B cell (primary cell): ENCODE measurements around the gene ZNF524. TPM values are rescaled to one million over a fixed set of nuclear protein-coding genes. Genes with fewer than 3 reads are reported as not detected.

ENCODE experiments used
- ATAC-seq: fragments of 200-7000 bp; cut with Tn5 transposase; one replicate; pipeline ENCODE4 v1.10.0; 2021; ENCODE audit warnings: low read depth, mild to moderate bottlenecking, moderate number of reproducible peaks, moderate library complexity
- CTCF ChIA-PET: fragments of 350-600 bp; sonication (Branson Sonifier 250); formaldehyde crosslinking; loops from one replicate; lab custom pipeline; 2021; ENCODE audit warnings: antibody characterized with exemption, inconsistent platforms; lab: Charles Lee
- POLR2A ChIA-PET: fragments of 350-600 bp; sonication (Branson Sonifier 250); formaldehyde crosslinking; loops from one replicate; lab custom pipeline; 2021; ENCODE audit warnings: antibody characterized with exemption; lab: Charles Lee
- DNase-seq: peaks from one replicate; pipeline ENCODE4 v3.0.0; 2013
- H2AFZ ChIP-seq: 2 replicates; pipeline ENCODE4 v1.6.1; 2012; ENCODE audit warnings: mild to moderate bottlenecking, low read depth, low read length; ENCODE audit not compliant: insufficient read depth, poor library complexity, severe bottlenecking
- H3K27ac ChIP-seq, 2 donors: 1 replicate in 1 of 2; 2 replicates in 1 of 2; pipeline ENCODE4 v1.5.1; 2012 to 2013; ENCODE audit warnings: low read length in 2 of 2, mild to moderate bottlenecking in 2 of 2, moderate library complexity in 1 of 2
- H3K27me3 ChIP-seq, 4 experiments: fragments of 200-600 bp in 1 of 4; sonication (generic) in 1 of 4; replicated peaks in 1 of 4; 1 replicate in 2 of 4; 2 replicates in 2 of 4; pipeline versions ENCODE4 v1.6.1 to v1.7.0; 2013 to 2016; ENCODE audit warnings: low read length in 3 of 4, mild to moderate bottlenecking in 2 of 4, mixed read lengths in 1 of 4, moderate library complexity in 1 of 4; ENCODE audit not compliant: insufficient read depth in 4 of 4, control insufficient read depth in 3 of 4; ENCODE audit errors: control extremely low read depth in 1 of 4
- H3K36me3 ChIP-seq, 2 experiments: replicated peaks in 1 of 2; 1 replicate in 1 of 2; 2 replicates in 1 of 2; pipeline versions ENCODE4 v1.6.1 to v1.7.1; 2013; ENCODE audit warnings: low read length in 1 of 2; ENCODE audit not compliant: insufficient read depth in 2 of 2, control insufficient read depth in 1 of 2; ENCODE audit errors: control extremely low read depth in 1 of 2, extremely low read depth in 1 of 2
- H3K4me1 ChIP-seq, 2 donors: fragments of 200-600 bp in 1 of 2; sonication (generic) in 1 of 2; 1 replicate in 1 of 2; 2 replicates in 1 of 2; pipeline versions ENCODE4 v1.5.1 to v1.6.1; 2013 to 2017; ENCODE audit warnings: low read length in 2 of 2; ENCODE audit not compliant: control insufficient read depth in 2 of 2, insufficient read depth in 2 of 2
- H3K4me2 ChIP-seq: replicated peaks from 2 replicates; pipeline ENCODE3; 2012; ENCODE audit warnings: mild to moderate bottlenecking, low read depth, low read length; ENCODE audit not compliant: poor library complexity, severe bottlenecking
- H3K4me3 ChIP-seq, 5 experiments: fragments of 200-600 bp in 1 of 5; sonication (generic) in 1 of 5; 1 replicate in 3 of 5; 2 replicates in 2 of 5; pipeline versions ENCODE4 v1.5.1 to v1.7.0; 2011 to 2016; ENCODE audit warnings: low read length in 4 of 5, mild to moderate bottlenecking in 4 of 5, low read depth in 2 of 5, control low read depth in 1 of 5, moderate library complexity in 1 of 5; ENCODE audit not compliant: insufficient read depth in 1 of 5; ENCODE audit errors: control extremely low read depth in 1 of 5, extremely low read depth in 1 of 5
- H3K79me2 ChIP-seq: fragments of 200-600 bp; sonication (generic); one replicate; pipeline ENCODE4 v1.6.0; 2016; ENCODE audit warnings: low read length; ENCODE audit not compliant: control insufficient read depth, insufficient read depth
- H3K9ac ChIP-seq: fragments of 200-600 bp; sonication (generic); 2 replicates; pipeline ENCODE4 v1.6.1; 2017; ENCODE audit warnings: mild to moderate bottlenecking, low read length, moderate library complexity
- H3K9me3 ChIP-seq, 3 donors: one replicate each; pipeline versions ENCODE4 v1.6.1 to v1.7.1; 2013; ENCODE audit warnings: low read length in 2 of 3; ENCODE audit not compliant: control insufficient read depth in 2 of 3, insufficient read depth in 1 of 3; ENCODE audit errors: control extremely low read depth in 1 of 3
- H4K20me1 ChIP-seq: 2 replicates; pipeline ENCODE4 v1.6.0; 2012; ENCODE audit warnings: mild to moderate bottlenecking, low read length; ENCODE audit not compliant: insufficient read depth, control insufficient read depth, poor library complexity, severe bottlenecking
- H3K27ac Mint-ChIP-seq: one replicate; pipeline ENCODE4 v1.8.0; 2021; ENCODE audit warnings: mixed read lengths
- H3K27me3 Mint-ChIP-seq: one replicate; pipeline ENCODE4 v1.8.0; 2021; ENCODE audit warnings: mixed read lengths
- H3K4me1 Mint-ChIP-seq: one replicate; pipeline ENCODE4 v1.8.0; 2021; ENCODE audit warnings: mixed read lengths
- H3K4me3 Mint-ChIP-seq: one replicate; pipeline ENCODE4 v1.8.0; 2021; ENCODE audit warnings: mixed read lengths
- H3K9me3 Mint-ChIP-seq: one replicate; pipeline ENCODE4 v1.8.0; 2022; ENCODE audit warnings: mixed read lengths; ENCODE audit not compliant: insufficient read depth
- CTCF ChIP-seq: fragments of 200-600 bp; IDR thresholded peaks from one replicate; pipeline ENCODE4 v1.8.0; 2022; ENCODE audit warnings: antibody characterized with exemption, mild to moderate bottlenecking
- EZH2 ChIP-seq: IDR thresholded peaks from 2 replicates; pipeline ENCODE4 v1.6.1; 2012; ENCODE audit warnings: borderline replicate concordance, low read depth, mild to moderate bottlenecking, moderate library complexity, low read length; ENCODE audit not compliant: insufficient read depth, poor library complexity, severe bottlenecking
- WGBS: methylation state at CpG from one replicate; pipeline ENCODE4 v1.1.5; 2013; ENCODE audit warnings: missing lambda C conversion rate; ENCODE audit not compliant: insufficient coverage; 5-methylcytosine and 5-hydroxymethylcytosine counted together
- intact Hi-C: fragments of 100-400 bp; cut with micrococcal nuclease; formaldehyde crosslinking; loops from one replicate; pipeline ENCODE4 v1.10.0; 2022
- polyA plus RNA-seq: library from polyadenylated mRNA; depleted of rRNA; stranded (reverse); fragments of >200 nt; gene quantifications from 2 replicates; pipeline ENCODE4 v1.2.3, GENCODE V29; 2012
- total RNA-seq, 2 donors: library from RNA; stranded (reverse); fragments of 120-200 nt in 1 of 2; gene quantifications; 1 replicate in 1 of 2; 2 replicates in 1 of 2; pipeline versions ENCODE4 v1.2.3 to v1.2.4, GENCODE V29; 2013 to 2022

Gene ZNF524
- total and polyA plus RNA-seq, 2 donors (not counting 1 experiment from before 2014, with no cell fraction given) = 23.8 to 27.4 TPM

GRCh38 chr19:55617426-55617825, 17.3 kb downstream of the ZNF524 start:
- no peak for ATAC-seq
- H3K4me1 ChIP-seq = peaks cover 4 to 6% of the 10 kb centered on the region in 2 donors
- no peaks in the 10 kb centered on the region for H3K9me3 Mint-ChIP-seq
- ChIA-PET CTCF (interaction anchor here (0.9 to 3.0 kb wide), 3 partner anchors 11 to 476 kb away, joined by 3 to 18 read pairs (median 6); no protein-coding TSS in a partner anchor), POLR2A (interaction anchor here (0.5 to 1.2 kb wide), 2 partner anchors 11 to 17 kb away, joined by 3 to 6 read pairs; partner anchors contain the start of gene ZNF865)
- no peak overlapping the region for H3K9ac ChIP-seq
- H3K79me2 ChIP-seq = peaks cover 22% of the 10 kb centered on the region
- peaks cover 0 to 21% of the 10 kb centered on the region in 2 experiments for H3K36me3 ChIP-seq
- peaks cover 10% of the 10 kb centered on the region for H3K4me1 Mint-ChIP-seq
- H3K4me3 ChIP-seq = no peak overlapping the region
- H3K9me3 ChIP-seq = no peaks in the 10 kb centered on the region
- no peak overlapping the region for H3K4me2 ChIP-seq
- no peaks in the 10 kb centered on the region for H3K27me3 Mint-ChIP-seq
- TF ChIP-seq CTCF (no peak), EZH2 (no peak)
- H3K27me3 ChIP-seq = no peaks in the 10 kb centered on the region
- H3K27ac Mint-ChIP-seq = peak overlapping the region; percentile 48
- no peak overlapping the region for H3K27ac ChIP-seq
- DNase-seq = no peak
- no peak overlapping the region for H2AFZ ChIP-seq
- intact Hi-C loops = no loop called here
- WGBS = 97% methylated on average over 6 of the region's 8 CpGs
- H4K20me1 ChIP-seq = peaks cover 21% of the 10 kb centered on the region
- H3K4me3 Mint-ChIP-seq = no peak overlapping the region

GRCh38 chr19:55618426-55618825, 18.3 kb downstream of the ZNF524 start:
- no peak overlapping the region for H3K4me2 ChIP-seq
- H3K36me3 ChIP-seq = peaks cover 0 to 21% of the 10 kb centered on the region in 2 experiments
- WGBS = 96% methylated on average over 2 of the region's 7 CpGs
- H3K79me2 ChIP-seq = peaks cover 18% of the 10 kb centered on the region
- CTCF ChIA-PET = interaction anchor here (0.6 to 3.0 kb wide), 3 partner anchors 12 to 83 kb away, joined by 4 to 18 read pairs (median 6); no protein-coding TSS in a partner anchor
- TF ChIP-seq CTCF (no peak), EZH2 (no peak)
- H3K27ac ChIP-seq = no peak overlapping the region
- Mint-ChIP-seq H3K27ac (no peak overlapping the region), H3K27me3 (no peaks in the 10 kb centered on the region), H3K4me3 (no peak overlapping the region), H3K4me1 (peaks cover 4% of the 10 kb centered on the region), H3K9me3 (no peaks in the 10 kb centered on the region)
- no peaks in the 10 kb centered on the region for H3K9me3 ChIP-seq
- no peak overlapping the region for H2AFZ ChIP-seq
- POLR2A ChIA-PET = interaction anchor here (1.2 kb wide), 1 partner anchor 12 kb away, joined by 6 read pairs; the partner anchor contains the start of gene ZNF865
- no peak for DNase-seq
- H3K9ac ChIP-seq = no peak overlapping the region
- peaks cover 0 to 1% of the 10 kb centered on the region in 2 donors for H3K4me1 ChIP-seq
- H3K4me3 ChIP-seq = no peak overlapping the region
- peaks cover 14% of the 10 kb centered on the region for H4K20me1 ChIP-seq
- ATAC-seq = no peak
- no peaks in the 10 kb centered on the region for H3K27me3 ChIP-seq
- intact Hi-C loops = no loop called here
